H1 (cell line): ENCODE measurements around the gene GRIFIN. TPM values are rescaled to one million over a fixed set of nuclear protein-coding genes. Genes with fewer than 3 reads are reported as not detected.

Experiments used
- CHD7 ChIP-seq: fragments of 300-600 bp; sonication (generic); IDR thresholded peaks from 2 replicates; pipeline ENCODE4 v1.7.1; 2012; ENCODE audit warnings: low read length, moderate library complexity, mild to moderate bottlenecking, inconsistent platforms; ENCODE audit not compliant: insufficient replicate concordance
- polyA plus RNA-seq, 7 experiments: library from polyadenylated mRNA; depleted of rRNA in 3 of 7; stranded (reverse) in 5 of 7; unstranded in 2 of 7; fragments of >200 nt in 5 of 7; fragments of 200-250 nt in 2 of 7; gene quantifications; 1 replicate in 5 of 7; 2 replicates in 1 of 7; 4 replicates in 1 of 7; pipeline versions ENCODE4 v1.2.1 to v1.2.3, GENCODE V29; 2011 to 2013; ENCODE audit warnings: missing spikeins in 2 of 7, mixed read lengths in 2 of 7
- total RNA-seq: library from RNA; stranded (reverse); fragmentation: NEBNext Ultra II Directional; extraction: Animal tissue kit (Norgen Biotek cat#: 25700); gene quantifications from 2 replicates; pipeline ENCODE4 v1.2.1, GENCODE V29; 2021

Gene GRIFIN
- total and polyA plus RNA-seq, 2 of the 8 experiments (the other 6 are each of a cell fraction or from before 2014, with no cell fraction given), result not detected

DNA sequence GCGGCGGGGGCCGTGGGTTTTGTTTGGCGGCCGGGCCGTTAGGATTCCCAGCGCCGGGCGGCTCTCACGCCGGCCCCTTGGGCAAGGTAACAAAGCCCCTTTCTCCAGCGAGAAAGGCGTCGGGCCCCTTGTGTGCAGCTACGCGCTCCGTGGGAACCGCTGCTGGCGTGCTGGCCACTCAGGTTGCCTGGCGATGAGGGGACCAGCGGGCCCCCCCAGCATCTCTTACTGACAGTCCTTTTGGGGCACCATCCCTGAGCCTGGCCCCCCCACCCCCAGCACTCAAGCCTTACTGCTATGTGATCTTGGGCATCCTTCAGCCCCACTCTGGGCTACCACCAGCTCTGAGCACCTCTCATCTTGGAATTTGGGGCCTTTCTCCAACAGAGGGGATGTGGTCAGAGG is 45.1 kb upstream of the GRIFIN start (continued):
- no peak for TF ChIP-seq CHD7
- TF ChIP-seq, all 59 proteins: peak for 0
